SK-N-SH (cell line): Measurements from ENCODE around the gene ALDH16A1. TPM values are rescaled to one million over a fixed set of nuclear protein-coding genes. Genes with fewer than 3 reads are reported as not detected.
A peak's percentile ranks its signal among the peaks of the same experiment; 100 is the strongest.
"Not testable (repeated sequence)": the region's sequence is repeated elsewhere in the genome, so short reads cannot be mapped to it uniquely, and the experiment has no call there.

Experiments used
- CTCF ChIA-PET: fragments of 300-600, 350-600 bp; formaldehyde crosslinking; extraction: SDS; loops from one replicate; lab custom pipeline; 2021; lab: Yijun Ruan, JAX
- POLR2A ChIA-PET: fragments of 350-600 bp; sonication (Branson Sonifier 250); formaldehyde crosslinking; extraction: SDS; loops from one replicate; lab custom pipeline; 2020; ENCODE audit warnings: antibody characterized with exemption, inconsistent platforms; lab: Yijun Ruan, JAX
- DNase-seq: peaks from one replicate; pipeline ENCODE4 v3.0.0; 2012
- H2AFZ ChIP-seq: fragments of 200-600 bp; sonication (generic); 2 replicates; pipeline ENCODE4 v1.8.1; 2016; ENCODE audit warnings: antibody characterized with exemption, mild to moderate bottlenecking, low read depth
- H3F3A ChIP-seq: fragments of 200-600 bp; sonication (generic); replicated peaks from 2 replicates; pipeline ENCODE3; 2016; ENCODE audit warnings: antibody characterized with exemption, mild to moderate bottlenecking; ENCODE audit not compliant: insufficient read depth
- H3K27ac ChIP-seq, 2 experiments: fragments of 200-500 bp in 1 of 2; fragments of 200-600 bp in 1 of 2; sonication (Bioruptor generic) in 1 of 2; sonication (generic), shearing (Covaris generic) in 1 of 2; 2 replicates each; pipeline versions ENCODE4 v1.5.1 to v1.6.1; 2014 to 2016; ENCODE audit warnings: low read depth in 2 of 2, inconsistent platforms in 1 of 2, low read length in 1 of 2, mild to moderate bottlenecking in 1 of 2, mixed read lengths in 1 of 2
- H3K27me3 ChIP-seq: fragments of 200-600 bp; sonication (generic), shearing (Covaris generic); 2 replicates; pipeline ENCODE4 v1.6.1; 2016; ENCODE audit warnings: mixed run types; ENCODE audit not compliant: insufficient read depth
- H3K36me3 ChIP-seq, 2 experiments: fragments of 200-500 bp in 1 of 2; fragments of 200-600 bp in 1 of 2; sonication (Bioruptor generic) in 1 of 2; sonication (generic) in 1 of 2; replicated peaks in 1 of 2; 2 replicates each; pipeline versions ENCODE3 to v1.5.1; 2014 to 2016; ENCODE audit warnings: low read length in 1 of 2, mild to moderate bottlenecking in 1 of 2; ENCODE audit not compliant: insufficient read depth in 2 of 2, control insufficient read depth in 1 of 2
- H3K4me1 ChIP-seq, 2 experiments: fragments of 200-500 bp in 1 of 2; fragments of 200-600 bp in 1 of 2; sonication (Bioruptor generic) in 1 of 2; sonication (generic), shearing (Covaris generic) in 1 of 2; 2 replicates each; pipeline versions ENCODE4 v1.5.1 to v1.6.1; 2014 to 2016; ENCODE audit warnings: low read depth in 1 of 2, low read length in 1 of 2, mixed run types in 1 of 2; ENCODE audit not compliant: insufficient read depth in 2 of 2, control insufficient read depth in 1 of 2
- H3K4me2 ChIP-seq: fragments of 200-600 bp; sonication (generic), shearing (Covaris generic); 2 replicates; pipeline ENCODE4 v1.6.1; 2017; ENCODE audit warnings: mixed run types
- H3K4me3 ChIP-seq, 2 experiments: fragments of 200-500 bp in 1 of 2; fragments of 200-600 bp in 1 of 2; sonication (Bioruptor generic) in 1 of 2; sonication (generic), shearing (Covaris generic) in 1 of 2; 2 replicates each; pipeline versions ENCODE4 v1.5.1 to v1.8.1; 2014 to 2016; ENCODE audit warnings: low read depth in 2 of 2, inconsistent platforms in 1 of 2, low read length in 1 of 2, mild to moderate bottlenecking in 1 of 2, mixed read lengths in 1 of 2, moderate library complexity in 1 of 2
- H3K79me2 ChIP-seq: fragments of 200-600 bp; sonication (generic); 2 replicates; pipeline ENCODE4 v1.8.1; 2017; ENCODE audit warnings: mild to moderate bottlenecking; ENCODE audit not compliant: insufficient read depth
- H3K9ac ChIP-seq: fragments of 200-600 bp; sonication (generic); 2 replicates; pipeline ENCODE4 v1.6.1; 2017; ENCODE audit warnings: mixed run types
- H3K9me2 ChIP-seq: fragments of 200-600 bp; sonication (generic); 2 replicates; pipeline ENCODE4 v1.6.1; 2017; ENCODE audit warnings: mixed run types
- H3K9me3 ChIP-seq: fragments of 200-600 bp; sonication (generic); 2 replicates; pipeline ENCODE4 v1.6.1; 2017; ENCODE audit warnings: mixed run types, mild to moderate bottlenecking, moderate library complexity
- H4K20me1 ChIP-seq: fragments of 200-600 bp; sonication (generic); 2 replicates; pipeline ENCODE4 v1.6.1; 2017; ENCODE audit warnings: mild to moderate bottlenecking, mixed run types; ENCODE audit not compliant: insufficient read depth
- CHD2 ChIP-seq: fragments of 150-350 bp; IDR thresholded peaks from 2 replicates; pipeline ENCODE4 v1.6.1; 2018; ENCODE audit warnings: low read length; ENCODE audit not compliant: partially characterized antibody
- ELF1 ChIP-seq: IDR thresholded peaks from 2 replicates; pipeline ENCODE4 v1.4.0; 2012
- EP300 ChIP-seq, 2 experiments: IDR thresholded peaks; 2 replicates each; pipeline versions ENCODE4 v1.4.0 to v1.6.1; 2012; ENCODE audit warnings: borderline replicate concordance in 1 of 2, low read depth in 1 of 2, low read length in 1 of 2
- GABPA ChIP-seq: IDR thresholded peaks from 2 replicates; pipeline ENCODE4 v1.4.0; 2012; ENCODE audit warnings: low read depth, mild to moderate bottlenecking
- GATA2 ChIP-seq: sonication (generic); formaldehyde crosslinking; IDR thresholded peaks from 2 replicates; pipeline ENCODE4 v1.5.0; 2020; ENCODE audit warnings: mild to moderate bottlenecking, missing genetic modification reagents
- IRF3 ChIP-seq: fragments of 150-350 bp; IDR thresholded peaks from 2 replicates; pipeline ENCODE4 v1.6.1; 2016; ENCODE audit warnings: mild to moderate bottlenecking, low read depth, low read length
- MAX ChIP-seq: IDR thresholded peaks from 2 replicates; pipeline ENCODE4 v1.4.0; 2012; ENCODE audit warnings: low read depth
- MEF2A ChIP-seq: IDR thresholded peaks from 2 replicates; pipeline ENCODE4 v1.4.0; 2012; ENCODE audit warnings: low read depth, borderline replicate concordance
- MXI1 ChIP-seq: IDR thresholded peaks from 2 replicates; pipeline ENCODE4 v1.6.1; 2012; ENCODE audit warnings: mild to moderate bottlenecking, low read depth, low read length, improper control_type of control experiment
- NFIC ChIP-seq: IDR thresholded peaks from 2 replicates; pipeline ENCODE4 v1.4.0; 2012; ENCODE audit warnings: borderline replicate concordance
- NRF1 ChIP-seq: IDR thresholded peaks from 2 replicates; pipeline ENCODE4 v1.6.1; 2012; ENCODE audit warnings: low read depth, mild to moderate bottlenecking, low read length
- PBX3 ChIP-seq: IDR thresholded peaks from 2 replicates; pipeline ENCODE4; 2012
- RFX5 ChIP-seq: IDR thresholded peaks from 2 replicates; pipeline ENCODE4 v1.6.1; 2012; ENCODE audit warnings: mild to moderate bottlenecking, improper control_type of control experiment, low read length
- RXRA ChIP-seq: IDR thresholded peaks from 2 replicates; pipeline ENCODE4 v1.4.0; 2012; ENCODE audit warnings: low read depth, mild to moderate bottlenecking, borderline replicate concordance
- SIN3A ChIP-seq: IDR thresholded peaks from 2 replicates; pipeline ENCODE4 v1.6.1; 2012; ENCODE audit warnings: low read depth, mild to moderate bottlenecking, low read length, moderate library complexity, borderline replicate concordance
- USF1 ChIP-seq: IDR thresholded peaks from 2 replicates; pipeline ENCODE4 v1.4.0; 2012; ENCODE audit warnings: low read depth, borderline replicate concordance
- USF2 ChIP-seq: fragments of 150-350 bp; IDR thresholded peaks from 2 replicates; pipeline ENCODE4 v1.6.1; 2017; ENCODE audit warnings: antibody characterized with exemption, low read length, low read depth, borderline replicate concordance
- YY1 ChIP-seq: IDR thresholded peaks from 2 replicates; pipeline ENCODE4 v1.4.0; 2012; ENCODE audit warnings: low read depth, mild to moderate bottlenecking
- WGBS: methylation state at CpG from one replicate; pipeline ENCODE4 v1.1.6; 2017; ENCODE audit warnings: low lambda C conversion rate; 5-methylcytosine and 5-hydroxymethylcytosine counted together
- polyA plus RNA-seq, 3 experiments: library from polyadenylated mRNA; depleted of rRNA; stranded (reverse); fragments of >200 nt; gene quantifications; 2 replicates each; pipeline ENCODE4 v1.2.3, GENCODE V29; 2012

ALDH16A1 gene
- polyA plus RNA-seq, 1 of the 3 experiments (the other 2 are of a cell fraction), result 15.7 TPM

GRCh38 chr19:49443366-49444099 lies 9.5 kb upstream of the ALDH16A1 start (continued):
- no peak for TF ChIP-seq USF1
- TF ChIP-seq ELF1, result peak; percentile 32; the same call in 1 of the 2 replicates
- no peak for TF ChIP-seq RXRA
- no peak for TF ChIP-seq GATA2 (CRISPR knock-in tag)
- TF ChIP-seq MEF2A, result no peak
- TF ChIP-seq NFIC, result no peak

- peaks cover 0 to 22% of the 10 kb centered on the region in 2 experiments; a peak in 1 of 4 replicates for H3K4me1 ChIP-seq
Measured at GRCh38 chr19:49444100-49444700, 8.8 kb upstream of the ALDH16A1 start.

GRCh38 chr19:49445997-49446396 lies 7.0 kb upstream of the ALDH16A1 start:
- CTCF ChIA-PET, result interaction anchor here (0.9 to 11.2 kb wide), 4 partner anchors 8 to 145 kb away, joined by 3 to 149 read pairs (median 4); partner anchors contain the start of gene KASH5
- WGBS, result 50% methylated on average over 3 of the region's 3 CpGs
- Histone ChIP-seq H3K4me3 (no peak overlapping the region), H3K79me2 (peaks cover 22% of the 10 kb centered on the region), H3K9me3 (no peaks in the 10 kb centered on the region), H3K36me3 (peaks cover 12 to 13% of the 10 kb centered on the region in 2 experiments), H3K27ac (no peak overlapping the region), H3K4me2 (no peak overlapping the region), H3K4me1 (peaks cover 0 to 22% of the 10 kb centered on the region in 2 experiments; a peak in 2 of 4 replicates), H3K9me2 (no peaks in the 10 kb centered on the region), H3F3A (peaks cover 18% of the 10 kb centered on the region), H4K20me1 (no peaks in the 10 kb centered on the region; the same call in 1 of the 2 replicates), H3K9ac (no peak overlapping the region), H2AFZ (no peak overlapping the region), H3K27me3 (peaks cover 8% of the 10 kb centered on the region; the same call in 1 of the 2 replicates)
- no peak for DNase-seq
- TF ChIP-seq EP300 (IDR thresholded peaks at IDR 0.05; ENCODE audit: borderline replicate concordance in 1 of 2, low read depth in 1 of 2, low read length in 1 of 2), result no peak
- TF ChIP-seq PBX3, result no peak
- no peak for TF ChIP-seq ELF1
- no peak for TF ChIP-seq MAX
- TF ChIP-seq RFX5, result no peak
- no peak for TF ChIP-seq YY1
- TF ChIP-seq CHD2, result no peak
- TF ChIP-seq MXI1, result no peak
- no peak for TF ChIP-seq NRF1
- TF ChIP-seq MEF2A, result no peak
- TF ChIP-seq SIN3A, result no peak
- TF ChIP-seq IRF3, result no peak
- TF ChIP-seq USF2, result no peak
- TF ChIP-seq GABPA, result no peak
- POLR2A ChIA-PET, result interaction anchor here (0.6 kb wide), 1 partner anchor 42 kb away, joined by 3 read pairs; no protein-coding TSS in a partner anchor

More at GRCh38 chr19:49444100-49444700, 8.8 kb upstream of the ALDH16A1 start:
- DNase-seq, H2AFZ ChIP-seq, H3K9me2 ChIP-seq, POLR2A ChIA-PET, H3K9me3 ChIP-seq, H3K36me3 ChIP-seq, H3K9ac ChIP-seq, H4K20me1 ChIP-seq, H3K79me2 ChIP-seq, H3K27ac ChIP-seq, H3K4me3 ChIP-seq: not testable (repeated sequence)
- CTCF ChIA-PET, result interaction anchor here (0.5 to 11.2 kb wide), 12 partner anchors 15 to 1273 kb away, joined by 3 to 149 read pairs (median 4); partner anchors contain the start of genes CGB7 and KASH5
- H3K4me2 ChIP-seq, result peak overlapping the region; percentile 96
- peaks cover 27% of the 10 kb centered on the region for H3F3A ChIP-seq
- peaks cover 26% of the 10 kb centered on the region for H3K27me3 ChIP-seq
- 27% methylated on average over 5 of the region's 5 CpGs for WGBS
